Measurements from ENCODE around the gene CA14.
A peak's percentile ranks its signal among the peaks of the same experiment; 100 is the strongest.
"Not testable (repeated sequence)": the region's sequence is repeated elsewhere in the genome, so short reads cannot be mapped to it uniquely, and the experiment has no call there.

The CA14 gene

GRCh38 chr1:150235294-150235851 is 22.2 kb upstream of the CA14 start:
- TF ChIP-seq CTCF (IDR thresholded peaks at IDR 0.05; ENCODE audit: insufficient read depth, low read length) = no peak
- TF ChIP-seq POLR2AphosphoS5 (IDR thresholded peaks at IDR 0.05; ENCODE audit: low read depth) = no peak
- DNase-seq (ENCODE audit: low read depth in 1 of 2, low spot score in 1 of 2) = no peak
- H3K27me3 ChIP-seq (ENCODE audit: insufficient read depth, poor library complexity, severe bottlenecking) = no peaks in the 10 kb centered on the region

GRCh38 chr1:150235852-150236613 is 21.5 kb upstream of the CA14 start, which contains the start of gene ANP32E:
TSS of gene ANP32E (minus strand) at chr1:150236112. CDS start at chr1:150235786, 326 bp downstream.
- peak within 1 kb of the TSS; percentile 72 for H3K4me3 ChIP-seq (replicated peaks; ENCODE audit: insufficient read depth, low read length)
- no peaks in the 10 kb centered on the region for H3K27me3 ChIP-seq (ENCODE audit: insufficient read depth, poor library complexity, severe bottlenecking)
- TF ChIP-seq REST (IDR thresholded peaks at IDR 0.05; ENCODE audit: insufficient replicate concordance, low read depth) (peak; percentile 88), GABPA (IDR thresholded peaks at IDR 0.05; ENCODE audit: low read depth) (peak; percentile 59), CTCF (IDR thresholded peaks at IDR 0.05; ENCODE audit: insufficient read depth, low read length) (no peak), SPI1 (IDR thresholded peaks at IDR 0.05; ENCODE audit: borderline replicate concordance, low read depth) (peak; percentile 52; the same call in 1 of the 2 replicates), POLR2AphosphoS5 (IDR thresholded peaks at IDR 0.05; ENCODE audit: low read depth) (peak; percentile 97)
- peak within 1 kb of the TSS; percentile 97 for H3K27ac ChIP-seq (replicated peaks)
- peak; percentile 99 for DNase-seq (ENCODE audit: low read depth in 1 of 2, low spot score in 1 of 2)

More at GRCh38 chr1:150235294-150235851, 22.2 kb upstream of the CA14 start:
- peak overlapping the region; percentile 72 for H3K4me3 ChIP-seq (replicated peaks; ENCODE audit: insufficient read depth, low read length)
- peak overlapping the region; percentile 97 for H3K27ac ChIP-seq (replicated peaks)

GRCh38 chr1:150236614-150237100 is 20.9 kb upstream of the CA14 start:
- H3K4me3 ChIP-seq (replicated peaks; ENCODE audit: insufficient read depth, low read length) = peak overlapping the region; percentile 72
- H3K27ac ChIP-seq (replicated peaks) = peak overlapping the region; percentile 97
- no peak for DNase-seq (ENCODE audit: low read depth in 1 of 2, low spot score in 1 of 2)
- no peak for TF ChIP-seq SPI1 (IDR thresholded peaks at IDR 0.05; ENCODE audit: borderline replicate concordance, low read depth)
- no peak for TF ChIP-seq GABPA (IDR thresholded peaks at IDR 0.05; ENCODE audit: low read depth)
- TF ChIP-seq POLR2AphosphoS5 (IDR thresholded peaks at IDR 0.05; ENCODE audit: low read depth) = no peak
- no peak for TF ChIP-seq REST (IDR thresholded peaks at IDR 0.05; ENCODE audit: insufficient replicate concordance, low read depth)
- no peak for TF ChIP-seq CTCF (IDR thresholded peaks at IDR 0.05; ENCODE audit: insufficient read depth, low read length)
- no peaks in the 10 kb centered on the region for H3K27me3 ChIP-seq (ENCODE audit: insufficient read depth, poor library complexity, severe bottlenecking)

GRCh38 chr1:150237176-150237575 is 20.4 kb upstream of the CA14 start:
- H3K4me3 ChIP-seq (replicated peaks; ENCODE audit: insufficient read depth, low read length); H3K27me3 ChIP-seq (ENCODE audit: insufficient read depth, poor library complexity, severe bottlenecking); DNase-seq (ENCODE audit: low read depth in 1 of 2, low spot score in 1 of 2): not testable (repeated sequence)
- peak overlapping the region; percentile 97 for H3K27ac ChIP-seq (replicated peaks)

Data from HL-60 (cell line).